Measurements from ENCODE around the gene FDCSP.

DNA sequence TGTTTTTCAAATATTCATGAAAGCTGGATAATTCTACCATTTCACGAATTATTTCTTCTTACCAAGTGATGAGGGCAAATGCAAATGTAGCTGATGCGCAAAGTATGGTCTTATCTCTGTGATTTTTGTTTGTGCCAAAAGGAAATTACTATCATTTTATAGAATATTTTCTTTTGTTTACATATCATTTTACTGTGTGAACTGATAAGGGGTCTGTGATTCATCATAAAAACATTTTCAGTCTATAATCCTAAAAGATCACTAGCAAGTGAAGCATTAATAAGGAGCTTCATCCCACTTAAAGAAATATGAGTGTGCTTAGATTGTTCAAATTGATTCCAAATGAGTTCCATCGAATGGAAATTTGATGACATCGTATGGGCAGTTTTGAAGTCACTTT lies 17.2 kb downstream of the FDCSP start:
- no peak for TF ChIP-seq EZH2 (IDR thresholded peaks at IDR 0.05; ENCODE audit: insufficient read depth, poor library complexity, severe bottlenecking)
- TF ChIP-seq EZH2phosphoT487 (IDR thresholded peaks at IDR 0.05; ENCODE audit: insufficient read depth, low read depth) = no peak
